ENCODE measurements around the gene DQX1.

Gene DQX1

DNA sequence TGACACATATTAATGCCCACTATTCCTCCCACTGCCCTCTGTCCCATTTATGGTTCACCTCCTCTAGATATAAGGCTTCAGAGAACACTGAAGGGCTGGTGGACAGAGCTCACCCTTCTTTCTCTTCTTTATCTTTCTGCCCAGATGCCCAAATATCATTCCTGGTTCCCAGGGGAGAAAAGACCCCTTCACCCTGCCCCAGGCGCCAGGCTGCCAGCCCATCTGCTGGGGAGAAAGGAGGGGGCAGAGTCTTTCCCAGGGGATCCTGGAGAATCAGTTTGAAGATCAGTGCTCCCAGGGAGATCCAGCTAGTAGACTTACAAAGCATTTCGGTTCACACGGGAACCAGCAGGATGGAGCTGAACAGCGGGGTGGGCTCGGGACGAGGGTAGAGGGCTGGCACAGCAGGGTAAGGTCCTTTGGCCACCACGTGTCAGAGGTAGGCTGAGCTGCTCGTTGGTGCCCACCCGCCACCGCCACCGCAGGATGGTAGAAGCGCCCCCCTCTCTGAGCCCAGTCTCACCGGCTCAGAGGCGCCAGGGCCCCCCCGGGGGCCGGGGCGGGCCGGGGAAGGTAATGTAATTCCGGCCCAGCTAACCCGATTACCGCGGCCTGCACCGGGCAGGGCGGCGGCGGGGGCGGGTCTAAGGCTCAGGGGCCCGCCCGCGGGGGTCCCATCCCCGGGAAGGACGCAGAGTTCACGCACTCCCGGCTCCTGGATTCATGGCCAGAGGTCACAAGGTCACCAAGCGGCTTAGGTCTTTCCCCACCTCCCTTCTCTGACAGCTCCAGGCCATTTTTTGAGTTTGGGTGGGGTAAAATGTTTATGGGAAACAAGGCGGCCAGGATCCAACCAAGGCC lies 13.1 kb downstream of the DQX1 start:
- no peak for DNase-seq (ENCODE audit: low read depth, low spot score)
- H3K27ac ChIP-seq: no peak overlapping the region

DNA sequence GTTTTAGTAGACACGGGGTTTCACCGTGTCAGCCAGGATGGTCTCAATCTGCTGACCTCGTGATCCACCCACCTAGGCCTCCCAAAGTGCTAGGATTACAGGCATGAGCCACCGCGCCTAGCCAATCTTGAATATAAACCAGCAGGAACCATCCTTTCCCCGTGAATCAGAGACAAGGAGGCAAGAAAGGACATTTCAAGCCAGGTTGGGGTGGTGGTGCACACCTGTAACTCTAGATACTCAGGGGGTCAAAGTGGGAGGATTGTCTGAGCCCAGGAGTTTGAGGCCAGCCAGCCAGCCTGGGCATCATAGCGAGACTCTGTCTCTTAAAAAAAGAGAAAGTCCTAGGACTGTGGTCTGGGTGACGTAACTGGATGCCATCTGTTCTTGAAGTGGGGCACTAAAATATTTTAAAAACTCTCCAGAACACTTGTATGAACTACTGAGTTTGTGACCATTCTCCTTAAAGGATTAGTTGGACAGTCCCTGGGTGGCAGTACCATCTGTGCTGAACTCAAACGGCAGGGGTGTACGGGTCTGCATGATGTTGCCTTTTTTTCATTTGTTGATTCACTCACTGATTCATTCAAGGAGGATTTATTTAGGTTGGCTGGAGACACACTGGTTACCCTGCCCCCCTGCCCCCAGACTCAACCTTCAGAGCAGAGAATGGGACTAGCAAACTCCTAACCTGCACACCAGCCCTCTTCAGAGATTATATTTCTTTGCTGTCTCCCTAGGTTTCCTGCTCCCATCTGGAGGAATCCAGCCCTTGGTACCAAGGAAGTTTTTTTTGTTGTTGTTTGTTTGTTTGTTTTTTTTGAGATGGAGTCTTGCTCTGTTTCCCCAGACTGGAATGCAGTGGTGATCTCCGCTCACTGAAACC lies 14.7 kb downstream of the DQX1 start:
- H3K27ac ChIP-seq: no peak overlapping the region
- DNase-seq (ENCODE audit: low read depth, low spot score): no peak

DNA sequence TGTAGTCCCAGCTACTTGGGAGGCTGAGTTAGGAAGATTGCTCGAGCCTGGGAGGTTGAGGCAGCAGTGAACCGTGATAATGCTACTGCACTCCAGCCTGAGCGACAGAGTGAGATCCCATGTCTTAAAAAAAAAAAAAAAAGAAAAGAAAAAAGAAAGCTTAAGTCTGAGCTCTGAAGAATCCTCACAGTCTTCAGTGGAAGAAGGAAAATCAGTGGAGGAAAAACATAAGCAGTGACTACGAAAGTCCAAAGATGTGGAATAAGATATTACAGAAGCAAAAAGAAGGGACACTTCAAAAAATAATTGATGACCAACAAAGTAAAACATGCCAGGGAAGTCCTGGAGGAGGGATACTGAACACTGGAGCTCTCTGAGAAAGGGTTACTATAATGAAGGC lies 15.8 kb downstream of the DQX1 start:
- no peak for DNase-seq (ENCODE audit: low read depth, low spot score)
- H3K27ac ChIP-seq: no peak overlapping the region

- DNase-seq (ENCODE audit: low read depth, low spot score): no peak
- H3K27ac ChIP-seq: peak overlapping the region; percentile 98
Measured at GRCh38 chr2:74507926-74508520, 18.0 kb downstream of the DQX1 start.

DNA sequence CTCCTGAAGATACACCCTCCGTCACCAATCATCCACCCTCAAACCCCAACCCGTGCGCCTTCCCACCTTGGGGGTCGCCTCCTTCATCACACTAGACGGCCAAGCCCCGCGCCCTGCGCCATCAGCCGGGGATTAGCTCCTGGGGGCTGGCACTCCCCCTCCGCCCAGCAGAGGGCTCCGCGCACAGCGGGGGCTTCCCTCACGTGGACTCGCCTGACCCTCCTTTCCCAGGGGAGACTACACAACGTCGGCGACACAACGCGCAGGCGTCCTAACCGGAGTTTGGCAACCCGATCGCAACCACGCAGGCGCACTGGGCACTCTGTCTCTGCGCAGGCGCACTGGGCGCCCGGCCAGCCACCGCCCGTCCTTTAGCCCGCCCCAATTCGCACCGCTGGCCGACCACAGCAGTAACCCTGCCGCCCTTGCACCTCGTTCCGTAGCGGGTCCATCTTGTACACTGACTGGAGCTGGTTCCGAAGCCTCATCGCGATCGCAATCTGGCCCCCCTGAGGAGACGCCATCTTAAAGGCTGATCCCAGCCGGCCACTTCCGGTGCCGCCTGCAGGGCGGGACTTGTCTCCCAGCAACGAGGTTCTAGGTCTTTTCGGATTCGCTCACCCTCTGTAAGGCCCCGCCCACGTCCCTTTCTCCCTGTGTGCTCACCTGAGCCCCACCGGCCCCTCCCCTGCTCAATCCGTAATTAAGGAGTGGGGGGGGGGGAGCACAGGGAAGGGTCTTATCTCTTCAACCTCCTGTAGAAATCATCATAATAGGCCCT lies 18.7 kb downstream of the DQX1 start, which contains the start of gene PCGF1:
Gene PCGF1 (minus strand): TSS at position 551 of the 781 bp plus-strand sequence. CDS start 27 bp downstream, at position 524.
- H3K27ac ChIP-seq: peak within 1 kb of the TSS; percentile 98
- peak; percentile 90 for DNase-seq (ENCODE audit: low read depth, low spot score)

- no peak for DNase-seq (ENCODE audit: low read depth, low spot score)
Measured at GRCh38 chr2:74505448-74506246, 20.4 kb downstream of the DQX1 start.

GRCh38 chr2:74504591-74504990 lies 21.4 kb downstream of the DQX1 start:
- H3K27ac ChIP-seq: no peak overlapping the region
- no peak for DNase-seq (ENCODE audit: low read depth, low spot score)

More at GRCh38 chr2:74505448-74506246, 20.4 kb downstream of the DQX1 start:
- H3K27ac ChIP-seq: peak overlapping the region; percentile 98

DNA sequence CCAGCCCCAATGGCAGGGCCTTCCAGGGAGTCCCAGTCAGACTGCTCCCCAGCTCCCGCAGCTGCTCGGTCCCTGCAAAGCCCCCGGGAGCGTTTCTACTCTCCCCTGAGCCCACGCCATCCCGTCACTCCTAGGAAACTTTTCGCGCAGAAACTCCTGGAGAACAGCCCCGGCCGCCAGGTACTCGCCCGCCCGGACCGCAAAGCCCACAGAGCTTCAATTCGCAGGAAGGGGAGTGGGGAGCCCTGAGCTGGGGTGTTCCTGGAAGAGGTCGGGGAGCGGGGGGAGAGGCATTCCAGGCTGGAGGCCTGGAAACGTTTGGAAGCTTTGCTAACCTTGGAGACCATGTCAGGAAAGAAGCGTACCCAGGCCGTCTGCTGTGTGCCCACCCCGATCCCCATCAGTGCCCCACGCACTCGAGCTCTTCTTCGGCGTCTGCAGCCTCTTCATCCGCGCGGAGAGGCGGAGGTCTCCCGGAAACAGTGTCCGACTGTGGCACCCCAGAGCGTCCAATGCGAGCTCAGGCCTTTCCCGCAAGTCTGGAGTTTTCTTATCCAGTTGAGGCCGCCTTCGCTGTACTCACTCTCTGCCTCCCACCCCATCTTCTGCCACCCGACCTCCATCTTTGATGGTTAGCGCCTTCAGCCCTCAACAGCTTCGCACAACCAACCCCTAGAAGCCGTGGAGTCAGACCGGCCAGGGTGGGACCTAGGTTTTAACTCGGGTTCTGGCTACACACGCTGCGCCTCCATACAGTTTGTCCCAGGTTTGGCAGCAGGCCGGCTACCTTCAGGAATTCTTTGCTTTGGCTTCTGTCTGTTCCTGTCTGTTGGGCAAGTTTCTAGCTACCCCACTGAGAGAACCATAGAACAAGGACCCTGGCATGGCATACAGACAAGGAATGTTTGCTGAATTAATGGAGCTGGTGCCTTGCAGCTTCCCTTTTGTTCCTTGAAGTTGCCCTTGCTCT lies 22.2 kb downstream of the DQX1 start:
- H3K27ac ChIP-seq: no peak overlapping the region
- no peak for DNase-seq (ENCODE audit: low read depth, low spot score)

GRCh38 chr2:74502720-74503505 lies 23.1 kb downstream of the DQX1 start:
- peak; percentile 29 for DNase-seq (ENCODE audit: low read depth, low spot score)
- no peak overlapping the region for H3K27ac ChIP-seq

GRCh38 chr2:74502147-74502719 lies 23.8 kb downstream of the DQX1 start:
- no peak overlapping the region for H3K27ac ChIP-seq
- no peak for DNase-seq (ENCODE audit: low read depth, low spot score)

DNA sequence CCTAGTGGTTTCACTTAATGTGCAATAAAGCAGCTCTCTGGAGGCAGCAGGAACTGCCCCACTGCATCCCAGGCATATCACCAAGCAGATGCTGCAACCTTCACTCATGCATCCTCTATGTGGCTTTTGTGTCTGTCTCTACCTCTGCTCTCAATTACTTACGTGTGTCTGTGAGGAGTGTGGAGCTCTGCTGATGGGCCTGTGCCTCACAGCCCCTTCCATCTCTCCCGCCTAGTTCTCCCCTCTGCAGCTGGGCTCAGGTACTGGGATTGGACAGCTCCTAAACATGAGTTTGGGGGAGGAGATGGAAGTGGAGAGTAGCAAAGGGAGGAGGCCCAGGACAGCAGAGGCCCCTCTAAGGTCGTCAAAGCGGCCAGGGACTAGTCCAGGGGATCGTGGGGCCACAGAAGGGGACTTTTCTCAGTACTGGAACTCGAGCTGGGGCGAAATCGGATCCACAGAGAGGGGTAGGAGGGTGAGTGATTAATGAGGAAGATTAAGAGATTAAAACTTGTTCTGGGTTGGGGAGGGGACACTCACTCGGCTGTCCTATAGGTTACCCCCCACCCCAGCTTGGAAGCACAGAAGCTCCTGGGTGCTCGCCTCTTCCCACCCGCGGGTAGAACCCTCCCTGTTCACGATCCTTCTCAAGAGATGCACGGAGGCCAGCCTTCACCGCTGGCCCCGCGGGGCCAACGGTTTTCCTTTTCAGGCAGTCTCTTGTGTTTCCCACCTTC lies 24.5 kb downstream of the DQX1 start:
- H3K27ac ChIP-seq: no peak overlapping the region
- no peak for DNase-seq (ENCODE audit: low read depth, low spot score)

DNA sequence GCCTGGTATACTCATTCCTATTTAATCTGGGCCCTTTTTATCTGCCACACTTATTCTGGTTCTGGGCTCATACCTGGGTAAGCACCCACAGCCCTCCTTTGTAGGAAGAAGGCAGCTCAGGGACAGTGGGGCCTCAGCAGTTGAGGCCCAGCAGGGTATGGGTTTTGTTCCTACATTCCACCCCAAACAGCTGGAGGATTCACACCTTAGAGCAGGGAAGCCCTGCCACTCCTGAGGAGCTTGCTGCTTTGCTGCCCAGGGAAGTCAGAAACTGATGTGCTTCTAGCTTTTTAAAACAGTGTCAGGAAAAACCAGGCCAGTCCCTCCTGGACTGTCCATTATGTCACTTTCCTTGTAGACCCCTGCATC lies 25.5 kb downstream of the DQX1 start:
- no peak overlapping the region for H3K27ac ChIP-seq
- no peak for DNase-seq (ENCODE audit: low read depth, low spot score)

GRCh38 chr2:74499940-74500577 lies 26.0 kb downstream of the DQX1 start:
- H3K27ac ChIP-seq: no peak overlapping the region
- DNase-seq (ENCODE audit: low read depth, low spot score): no peak

GRCh38 chr2:74499267-74499939 lies 26.6 kb downstream of the DQX1 start, which contains the start of gene LBX2:
LBX2 (minus strand) TSS chr2:74499603; CDS start chr2:74499537, 66 bp downstream.
- H3K27ac ChIP-seq: no peak within 1 kb of the TSS
- no peak for DNase-seq (ENCODE audit: low read depth, low spot score)
